CD14-positive monocyte (primary cell): ENCODE data around the gene C3orf70. TPM values are rescaled to one million over a fixed set of nuclear protein-coding genes. Genes with fewer than 3 reads are reported as not detected.

Experiments used
- DNase-seq, 3 donors: peaks; one replicate each; pipeline ENCODE4 v3.0.0-alpha.2; 2011 to 2022
- H2AFZ ChIP-seq: 2 replicates; pipeline ENCODE4 v1.6.0; 2012; ENCODE audit warnings: mild to moderate bottlenecking, low read depth, low read length, inconsistent platforms; ENCODE audit not compliant: insufficient read depth, poor library complexity, severe bottlenecking
- H3K27ac ChIP-seq, 2 donors: 1 replicate in 1 of 2; 2 replicates in 1 of 2; pipeline ENCODE4 v1.5.1; 2012 to 2013; ENCODE audit warnings: low read length in 2 of 2, control low read depth in 1 of 2, inconsistent platforms in 1 of 2, low read depth in 1 of 2, mild to moderate bottlenecking in 1 of 2
- H3K27me3 ChIP-seq, 2 donors: one replicate each; pipeline versions ENCODE4 v1.6.0 to v1.6.1; 2011 to 2013; ENCODE audit warnings: low read length in 2 of 2; ENCODE audit not compliant: control insufficient read depth in 2 of 2, insufficient read depth in 2 of 2
- H3K36me3 ChIP-seq, 2 donors: replicated peaks in 1 of 2; 1 replicate in 1 of 2; 2 replicates in 1 of 2; pipeline versions ENCODE4 v1.5.1 to v1.6.1; 2012 to 2013; ENCODE audit warnings: low read length in 2 of 2, control low read depth in 1 of 2, inconsistent platforms in 1 of 2, mild to moderate bottlenecking in 1 of 2; ENCODE audit not compliant: insufficient read depth in 2 of 2, control insufficient read depth in 1 of 2
- H3K4me1 ChIP-seq, 2 donors: 1 replicate in 1 of 2; 2 replicates in 1 of 2; pipeline versions ENCODE4 v1.5.1 to v1.6.1; 2012 to 2013; ENCODE audit warnings: low read length in 2 of 2, control low read depth in 1 of 2, inconsistent platforms in 1 of 2, mild to moderate bottlenecking in 1 of 2, moderate library complexity in 1 of 2; ENCODE audit not compliant: insufficient read depth in 2 of 2, control insufficient read depth in 1 of 2
- H3K4me2 ChIP-seq: replicated peaks from 2 replicates; pipeline ENCODE3; 2012; ENCODE audit warnings: low read length, moderate library complexity, mild to moderate bottlenecking; ENCODE audit not compliant: poor library complexity, severe bottlenecking; ENCODE audit errors: extremely low read depth
- H3K4me3 ChIP-seq, 3 experiments: fragments of 200-600 bp in 1 of 3; sonication (generic) in 1 of 3; replicated peaks in 1 of 3; 1 replicate in 2 of 3; 2 replicates in 1 of 3; pipeline ENCODE4 v1.5.1; 2011 to 2013; ENCODE audit warnings: low read length in 3 of 3, mild to moderate bottlenecking in 3 of 3, control low read depth in 2 of 3, low read depth in 2 of 3, inconsistent platforms in 1 of 3, moderate library complexity in 1 of 3
- H3K79me2 ChIP-seq: 2 replicates; pipeline ENCODE4 v1.6.0; 2012; ENCODE audit warnings: mild to moderate bottlenecking, control low read depth, inconsistent platforms, low read length, moderate library complexity; ENCODE audit not compliant: insufficient read depth
- H3K9ac ChIP-seq: 2 replicates; pipeline ENCODE4 v1.6.0; 2017; ENCODE audit warnings: low read length, mild to moderate bottlenecking; ENCODE audit not compliant: insufficient read depth, poor library complexity, severe bottlenecking
- H3K9me3 ChIP-seq, 2 donors: replicated peaks in 1 of 2; 1 replicate in 1 of 2; 2 replicates in 1 of 2; pipeline versions ENCODE4 v1.5.1 to v1.6.1; 2012 to 2013; ENCODE audit warnings: low read length in 2 of 2, control low read depth in 1 of 2; ENCODE audit not compliant: control insufficient read depth in 1 of 2, insufficient read depth in 1 of 2
- H4K20me1 ChIP-seq: 2 replicates; pipeline ENCODE4 v1.6.0; 2012; ENCODE audit warnings: mild to moderate bottlenecking, low read length, control low read depth, moderate library complexity; ENCODE audit not compliant: insufficient read depth
- H3K27ac Mint-ChIP-seq, 7 donors: one replicate each; pipeline ENCODE4 v1.8.0; 2020; ENCODE audit warnings: mild to moderate bottlenecking in 7 of 7, mixed read lengths in 7 of 7, moderate library complexity in 6 of 7, inconsistent platforms in 2 of 7
- H3K27me3 Mint-ChIP-seq, 3 donors: one replicate each; pipeline ENCODE4 v1.8.0; 2021 to 2022; ENCODE audit warnings: low read depth in 3 of 3, mild to moderate bottlenecking in 3 of 3, mixed read lengths in 3 of 3, moderate library complexity in 3 of 3, inconsistent platforms in 1 of 3
- H3K36me3 Mint-ChIP-seq, 2 donors: one replicate each; pipeline ENCODE4 v1.8.0; 2020; ENCODE audit warnings: mixed read lengths in 2 of 2, inconsistent platforms in 1 of 2, mild to moderate bottlenecking in 1 of 2
- H3K4me1 Mint-ChIP-seq: one replicate; pipeline ENCODE4 v1.8.0; 2020; ENCODE audit warnings: mild to moderate bottlenecking, mixed read lengths
- H3K4me3 Mint-ChIP-seq, 2 donors: one replicate each; pipeline ENCODE4 v1.8.0; 2020; ENCODE audit warnings: mild to moderate bottlenecking in 2 of 2, mixed read lengths in 2 of 2, moderate library complexity in 1 of 2
- H3K9me3 Mint-ChIP-seq, 7 donors: one replicate each; pipeline ENCODE4 v1.8.0; 2020 to 2022; ENCODE audit warnings: mixed read lengths in 7 of 7, mild to moderate bottlenecking in 6 of 7, moderate library complexity in 6 of 7, inconsistent platforms in 2 of 7
- CTCF ChIP-seq: fragments of 200-600 bp; IDR thresholded peaks from one replicate; pipeline ENCODE4 v1.8.0; 2022; ENCODE audit warnings: antibody characterized with exemption, mild to moderate bottlenecking
- WGBS: methylation state at CpG from one replicate; pipeline ENCODE4 v1.1.5; 2013; ENCODE audit warnings: missing lambda C conversion rate; ENCODE audit not compliant: insufficient coverage; 5-methylcytosine and 5-hydroxymethylcytosine counted together
- intact Hi-C, 2 donors: fragments of 100-400 bp; cut with micrococcal nuclease; formaldehyde crosslinking; loops; one replicate each; pipeline versions ENCODE4 v1.15.0 to v1.15.1; 2023
- polyA plus RNA-seq, 3 donors: library from polyadenylated mRNA; depleted of rRNA in 1 of 3; unstranded in 2 of 3; stranded (reverse) in 1 of 3; fragments of 300-500 nt in 2 of 3; fragments of >200 nt in 1 of 3; fragmentation: Illumina TruSeq in 2 of 3; gene quantifications; 1 replicate in 2 of 3; 2 replicates in 1 of 3; pipeline ENCODE4 v1.2.3, GENCODE V29; 2012 to 2021

The C3orf70 gene
- polyA plus RNA-seq, 3 donors, result 0.01 to 0.08 TPM; not detected in 1

- no peaks in the 10 kb centered on the region for H3K27me3 ChIP-seq
- no peak overlapping the region for H2AFZ ChIP-seq
- no peak for DNase-seq
- no peaks in the 10 kb centered on the region for H4K20me1 ChIP-seq
- H3K4me3 ChIP-seq, result no peak overlapping the region
- H3K4me2 ChIP-seq, result no peak overlapping the region
- intact Hi-C loops, result no loop called here
- no peak overlapping the region for H3K27ac ChIP-seq
- 100% methylated on average over 2 of the region's 2 CpGs for WGBS
- H3K36me3 ChIP-seq, result peaks cover 0 to 2% of the 10 kb centered on the region in 2 donors
- peaks cover 5 to 12% of the 10 kb centered on the region in 2 donors for H3K36me3 Mint-ChIP-seq
- peaks cover 4 to 21% of the 10 kb centered on the region in 2 donors for H3K4me1 ChIP-seq
- no peaks in the 10 kb centered on the region for H3K79me2 ChIP-seq
- no peak for TF ChIP-seq CTCF
- H3K9me3 ChIP-seq, result peaks cover 14 to 23% of the 10 kb centered on the region in 2 donors
- peaks cover 23% of the 10 kb centered on the region for H3K4me1 Mint-ChIP-seq
- H3K9me3 Mint-ChIP-seq, result peaks cover 27 to 60% (median 36%) of the 10 kb centered on the region in 7 donors
- H3K9ac ChIP-seq, result no peak overlapping the region
- H3K27me3 Mint-ChIP-seq, result peaks cover 0 to 1% (median 0%) of the 10 kb centered on the region in 3 donors
- no peak overlapping the region for H3K4me3 Mint-ChIP-seq
- no peak overlapping the region for H3K27ac Mint-ChIP-seq
Observed at GRCh38 chr3:185060655-185061054, 92.2 kb downstream of the C3orf70 start.

GRCh38 chr3:185059766-185060165, 93.1 kb downstream of the C3orf70 start:
- Mint-ChIP-seq H3K4me1 (peaks cover 23% of the 10 kb centered on the region), H3K36me3 (peaks cover 11 to 21% of the 10 kb centered on the region in 2 donors), H3K9me3 (peaks cover 24 to 68% (median 36%) of the 10 kb centered on the region in 7 donors), H3K4me3 (peak overlapping the region in 1 of 2 donors; percentile 31), H3K27me3 (peaks cover 0 to 1% (median 0%) of the 10 kb centered on the region in 3 donors), H3K27ac (peak overlapping the region in 6 of 7 donors; percentile 9 to 68 (median 52))
- H3K9ac ChIP-seq, result no peak overlapping the region
- H3K4me1 ChIP-seq, result peaks cover 4 to 21% of the 10 kb centered on the region in 2 donors
- intact Hi-C loops, result no loop called here
- WGBS, result no CpG with 5 or more reads among the region's 2 CpGs
- no peak overlapping the region for H3K4me3 ChIP-seq
- TF ChIP-seq CTCF, result no peak
- peak overlapping the region in 1 of 2 donors; percentile 10 for H3K27ac ChIP-seq
- H3K9me3 ChIP-seq, result peaks cover 14 to 27% of the 10 kb centered on the region in 2 donors
- no peak overlapping the region for H3K4me2 ChIP-seq
- H2AFZ ChIP-seq, result no peak overlapping the region
- peaks cover 0 to 9% of the 10 kb centered on the region in 2 donors for H3K36me3 ChIP-seq
- peak; percentile 30 to 65 (median 38) for DNase-seq
- H3K27me3 ChIP-seq, result no peaks in the 10 kb centered on the region
- no peaks in the 10 kb centered on the region for H3K79me2 ChIP-seq
- H4K20me1 ChIP-seq, result no peaks in the 10 kb centered on the region
